M059J (cell line): ENCODE data around the gene UNC45B. TPM values are rescaled to one million over a fixed set of nuclear protein-coding genes. Genes with fewer than 3 reads are reported as not detected.
"Not testable (repeated sequence)": the region's sequence is repeated elsewhere in the genome, so short reads cannot be mapped to it uniquely, and the experiment has no call there.

Experiments used
- DNase-seq: peaks from one replicate; pipeline ENCODE4 v3.0.0-alpha.2; 2012; ENCODE audit warnings: low read depth
- total RNA-seq: library from RNA; depleted of rRNA; stranded (reverse); fragments of >200 nt; shearing (Covaris generic); gene quantifications from 2 replicates; pipeline ENCODE4 v1.2.3, GENCODE V29; 2014

Gene UNC45B
- total RNA-seq, 1 experiment from 2014 or later, result 0.05 TPM

GRCh38 chr17:35141681-35142466 is 5.7 kb upstream of the UNC45B start, which contains the start of gene NLE1:
Gene NLE1 (minus strand): TSS chr17:35142303. CDS start chr17:35142275, 28 bp downstream.
- peak; percentile 62 for DNase-seq

GRCh38 chr17:35142467-35142796 is 5.2 kb upstream of the UNC45B start:
- DNase-seq, result no peak

GRCh38 chr17:35144840-35145239 is 2.8 kb upstream of the UNC45B start:
- DNase-seq, result no peak

GRCh38 chr17:35146214-35146833 is 1.3 kb upstream of the UNC45B start:
- no peak for DNase-seq

GRCh38 chr17:35148144-35148543 is 527 bp downstream of the UNC45B start:
- DNase-seq, result no peak

- no peak for DNase-seq
Measured at GRCh38 chr17:35149941-35150340, 2.3 kb downstream of the UNC45B start.

- DNase-seq, result not testable (repeated sequence)
Measured at GRCh38 chr17:35151080-35151479, 3.5 kb downstream of the UNC45B start.

GRCh38 chr17:35152421-35153140 is 5.0 kb downstream of the UNC45B start:
- DNase-seq, result no peak

GRCh38 chr17:35154196-35155165 is 6.9 kb downstream of the UNC45B start:
- no peak for DNase-seq

- DNase-seq, result no peak
Measured at GRCh38 chr17:35155246-35155645, 7.6 kb downstream of the UNC45B start.

- no peak for DNase-seq
Measured at GRCh38 chr17:35159940-35160339, 12.3 kb downstream of the UNC45B start.

GRCh38 chr17:35160354-35161201 is 13.0 kb downstream of the UNC45B start:
- DNase-seq, result no peak

GRCh38 chr17:35161281-35161761 is 13.7 kb downstream of the UNC45B start:
- DNase-seq, result no peak

- DNase-seq, result no peak
Measured at GRCh38 chr17:35162755-35163154, 15.1 kb downstream of the UNC45B start.

GRCh38 chr17:35163886-35164285 is 16.3 kb downstream of the UNC45B start:
- DNase-seq, result no peak

- DNase-seq, result no peak
Measured at GRCh38 chr17:35164716-35165115, 17.1 kb downstream of the UNC45B start.

- no peak for DNase-seq
Measured at GRCh38 chr17:35166526-35166925, 18.9 kb downstream of the UNC45B start.

- peak; percentile 40 for DNase-seq
Measured at GRCh38 chr17:35167046-35167445, 19.4 kb downstream of the UNC45B start.

- DNase-seq, result peak; percentile 79
Measured at GRCh38 chr17:35167666-35168065, 20.0 kb downstream of the UNC45B start.

- DNase-seq, result no peak
Measured at GRCh38 chr17:35169835-35170363, 22.3 kb downstream of the UNC45B start.
